Fibroblast of skin of back (primary cell): ENCODE measurements around the gene FAM131C. TPM values are rescaled to one million over a fixed set of nuclear protein-coding genes. Genes with fewer than 3 reads are reported as not detected.
"Not testable (repeated sequence)": the region's sequence is repeated elsewhere in the genome, so short reads cannot be mapped to it uniquely, and the experiment has no call there.

Source experiments
- DNase-seq: peaks from one replicate; pipeline ENCODE4 v3.0.0-alpha.2; 2013
- polyA plus RNA-seq, 2 experiments: library from polyadenylated mRNA; unstranded; fragments of 120-200 nt; gene quantifications; one replicate each; pipeline ENCODE4 v1.2.1, GENCODE V29; 2013; ENCODE audit not compliant: insufficient read length in 2 of 2

FAM131C gene
- polyA plus RNA-seq (2013, experiment 1 of 2; ENCODE audit: insufficient read length): 0.68 TPM
- 0.97 TPM for polyA plus RNA-seq (2013, experiment 2 of 2; ENCODE audit: insufficient read length)

GRCh38 chr1:16073490-16074119 is at the start of gene FAM131C:
Gene FAM131C (minus strand): TSS chr1:16073651. CDS start chr1:16073442, 209 bp downstream.
- peak; percentile 17 for DNase-seq

- DNase-seq: peak; percentile 41
Measured at GRCh38 chr1:16122916-16123315, 49.5 kb upstream of the FAM131C start.

GRCh38 chr1:16122350-16122881 is 49.0 kb upstream of the FAM131C start:
- peak; percentile 69 for DNase-seq

- DNase-seq: no peak
Measured at GRCh38 chr1:16120940-16121410, 47.5 kb upstream of the FAM131C start.

- no peak for DNase-seq
Measured at GRCh38 chr1:16120407-16120806, 47.0 kb upstream of the FAM131C start.

- DNase-seq: no peak
Measured at GRCh38 chr1:16119926-16120325, 46.5 kb upstream of the FAM131C start.

- DNase-seq: no peak
Measured at GRCh38 chr1:16119504-16119903, 46.1 kb upstream of the FAM131C start.

- DNase-seq: no peak
Measured at GRCh38 chr1:16118706-16119105, 45.3 kb upstream of the FAM131C start.

GRCh38 chr1:16117936-16118335 is 44.5 kb upstream of the FAM131C start:
- no peak for DNase-seq

- DNase-seq: peak; percentile 48
Measured at GRCh38 chr1:16117369-16117768, 43.9 kb upstream of the FAM131C start.

- DNase-seq: no peak
Measured at GRCh38 chr1:16116625-16117024, 43.2 kb upstream of the FAM131C start.

- DNase-seq: no peak
Measured at GRCh38 chr1:16116002-16116401, 42.6 kb upstream of the FAM131C start.

GRCh38 chr1:16115468-16115983 is 42.1 kb upstream of the FAM131C start:
- no peak for DNase-seq

GRCh38 chr1:16114527-16115467 is 41.3 kb upstream of the FAM131C start:
- no peak for DNase-seq

GRCh38 chr1:16112596-16113555 is 39.4 kb upstream of the FAM131C start:
- peak; percentile 57 for DNase-seq

- peak; percentile 74 for DNase-seq
Measured at GRCh38 chr1:16111771-16112595, 38.5 kb upstream of the FAM131C start.

- DNase-seq: no peak
Measured at GRCh38 chr1:16110884-16111283, 37.4 kb upstream of the FAM131C start.

- no peak for DNase-seq
Measured at GRCh38 chr1:16110456-16110855, 37.0 kb upstream of the FAM131C start.

- DNase-seq: no peak
Measured at GRCh38 chr1:16109571-16109970, 36.1 kb upstream of the FAM131C start.

- not testable (repeated sequence) for DNase-seq
Measured at GRCh38 chr1:16107039-16107438, 33.6 kb upstream of the FAM131C start.

- no peak for DNase-seq
Measured at GRCh38 chr1:16101623-16102022, 28.2 kb upstream of the FAM131C start.
